Left ventricle myocardium superior (tissue), 1 donor: ENCODE results near the gene CSHL1. TPM values are rescaled to one million over a fixed set of nuclear protein-coding genes. Genes with fewer than 3 reads are reported as not detected.
"Not testable (repeated sequence)": the region's sequence is repeated elsewhere in the genome, so short reads cannot be mapped to it uniquely, and the experiment has no call there.

Source experiments
- ATAC-seq: fragments of 200-7000 bp; cut with Tn5 transposase; one replicate; pipeline ENCODE4 v1.9.1; 2020; ENCODE audit warnings: mild to moderate bottlenecking, moderate library complexity
- DNase-seq: peaks from one replicate; pipeline ENCODE4 v3.0.0-alpha.2; 2020
- intact Hi-C: fragments of 100-400 bp; cut with micrococcal nuclease; formaldehyde crosslinking; loops from one replicate; pipeline ENCODE4 v1.11.0; 2022
- total RNA-seq: library from RNA; stranded (reverse); fragmentation: NEBNext Ultra II Directional; extraction: Animal tissue kit (Norgen Biotek cat#: 25700); gene quantifications from one replicate; pipeline ENCODE4 v1.2.1, GENCODE V29; 2021
- donor health status: DM: no; HTN: yes; CAD: no; lungs with severe emphysema.

The CSHL1 gene
- total RNA-seq, 1 donor from 2014 or later: not detected

DNA sequence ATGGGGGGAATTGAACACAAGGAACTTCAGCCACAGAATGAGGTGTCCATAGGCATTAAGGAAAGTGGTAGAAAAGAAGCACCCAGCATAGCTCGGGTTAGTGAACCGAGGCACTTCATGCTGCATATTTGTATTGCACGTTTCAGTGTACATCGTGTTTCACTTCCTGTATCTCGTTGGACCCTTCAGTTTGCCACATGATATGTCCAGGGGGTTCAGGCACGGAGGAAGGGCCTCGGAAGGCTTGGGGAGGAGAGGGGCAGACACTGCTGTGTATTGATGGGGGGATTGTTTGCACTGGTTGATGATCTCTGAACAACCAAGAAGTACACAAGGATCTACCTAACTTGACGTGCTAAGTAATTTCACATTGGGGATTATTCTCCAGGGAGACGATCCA lies 11.3 kb upstream of the CSHL1 start:
- ATAC-seq, intact Hi-C loops, DNase-seq: not testable (repeated sequence)

- intact Hi-C loops, ATAC-seq: not testable (repeated sequence)
- peak; percentile 4 for DNase-seq
These were observed 9.7 kb upstream of the CSHL1 start for GRCh38 chr17:63920779-63921178.

DNA sequence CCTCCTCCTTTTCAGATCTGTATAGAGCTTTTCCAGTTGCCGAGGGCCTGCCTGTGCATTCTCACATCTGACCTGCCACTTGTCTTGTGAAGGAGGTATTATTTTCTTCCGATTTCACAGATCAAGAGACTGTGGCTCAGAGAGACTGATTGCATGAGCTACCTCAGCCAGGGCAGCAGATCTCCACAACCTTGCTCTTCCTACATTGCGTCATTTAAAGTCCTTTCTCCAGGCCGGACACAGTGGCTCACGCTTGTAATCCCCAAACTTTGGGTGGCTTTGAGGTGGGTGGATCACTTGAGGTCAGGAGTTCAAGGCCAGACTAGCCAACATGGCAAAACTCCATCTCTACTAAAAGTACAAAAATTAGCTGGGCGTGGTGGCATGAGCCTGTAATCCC lies 9.0 kb upstream of the CSHL1 start:
- peak; percentile 6 for DNase-seq
- intact Hi-C loops, ATAC-seq: not testable (repeated sequence)

DNA sequence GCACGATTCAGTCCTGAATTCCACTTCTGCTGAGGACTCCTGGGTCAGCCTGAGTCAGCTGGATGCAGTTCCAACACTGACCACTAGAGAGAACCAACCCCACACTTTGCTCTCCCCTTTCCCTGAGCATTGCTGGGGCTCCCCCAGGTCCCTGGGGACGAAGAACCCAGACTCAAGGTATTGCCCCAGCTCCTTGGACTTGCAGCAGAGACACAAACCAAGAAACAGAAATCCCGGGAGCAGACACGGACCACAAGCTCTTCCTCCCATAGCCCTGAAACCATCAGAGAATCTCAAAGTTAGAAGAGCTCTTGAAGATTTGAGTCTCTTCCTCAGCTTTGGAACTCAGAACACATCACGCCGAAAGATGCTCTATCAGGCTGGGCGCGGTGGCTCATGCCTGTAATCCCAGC lies 8.3 kb upstream of the CSHL1 start:
- DNase-seq: peak; percentile 36
- intact Hi-C loops: no loop called here

GRCh38 chr17:63918789-63919305 lies 7.8 kb upstream of the CSHL1 start, which contains the start of gene GH1:
GH1 (minus strand) TSS chr17:63918839; CDS start chr17:63918776, 63 bp downstream.
- DNase-seq: peak; percentile 18
- intact Hi-C loops, ATAC-seq: not testable (repeated sequence)

More for the DNA sequence above, 8.3 kb upstream of the CSHL1 start:
- peak; percentile 83 for ATAC-seq

DNA sequence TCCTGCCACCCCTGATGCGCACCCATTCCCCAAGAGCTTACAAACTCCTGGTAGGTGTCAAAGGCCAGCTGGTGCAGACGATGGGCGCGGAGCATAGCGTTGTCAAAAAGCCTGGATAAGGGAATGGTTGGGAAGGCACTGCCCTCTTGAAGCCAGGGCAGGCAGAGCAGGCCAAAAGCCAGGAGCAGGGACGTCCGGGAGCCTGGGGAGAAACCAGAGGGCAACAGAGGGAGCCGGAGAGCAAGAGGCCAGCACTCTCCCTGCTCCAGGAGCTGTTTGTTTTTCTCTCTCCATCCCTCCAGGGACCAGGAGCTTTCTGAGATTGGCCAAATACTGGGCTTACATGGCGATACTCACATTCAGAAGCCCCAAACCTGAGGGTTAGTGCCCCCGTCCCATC lies 7.2 kb upstream of the CSHL1 start:
- peak; percentile 31 for ATAC-seq
- DNase-seq: peak; percentile 10

GRCh38 chr17:63917646-63918045 lies 6.6 kb upstream of the CSHL1 start:
- peak; percentile 9 for DNase-seq
- intact Hi-C loops: no loop called here
- ATAC-seq: no peak

More for the DNA sequence above, 7.2 kb upstream of the CSHL1 start:
- intact Hi-C loops: no loop called here

DNA sequence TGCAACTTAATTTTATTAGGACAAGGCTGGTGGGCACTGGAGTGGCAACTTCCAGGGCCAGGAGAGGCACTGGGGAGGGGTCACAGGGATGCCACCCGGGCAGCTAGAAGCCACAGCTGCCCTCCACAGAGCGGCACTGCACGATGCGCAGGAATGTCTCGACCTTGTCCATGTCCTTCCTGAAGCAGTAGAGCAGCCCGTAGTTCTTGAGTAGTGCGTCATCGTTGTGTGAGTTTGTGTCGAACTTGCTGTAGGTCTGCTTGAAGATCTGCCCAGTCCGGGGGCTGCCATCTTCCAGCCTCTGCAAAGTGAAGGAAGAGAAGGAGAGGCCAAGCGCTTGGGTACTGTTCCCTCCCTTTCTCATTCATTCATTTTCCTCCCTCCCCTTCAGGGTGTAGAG lies 6.1 kb upstream of the CSHL1 start:
- intact Hi-C loops, DNase-seq, ATAC-seq: not testable (repeated sequence)

GRCh38 chr17:63916566-63917185 lies 5.6 kb upstream of the CSHL1 start:
- no peak for ATAC-seq
- intact Hi-C loops: no loop called here
- DNase-seq: no peak

DNA sequence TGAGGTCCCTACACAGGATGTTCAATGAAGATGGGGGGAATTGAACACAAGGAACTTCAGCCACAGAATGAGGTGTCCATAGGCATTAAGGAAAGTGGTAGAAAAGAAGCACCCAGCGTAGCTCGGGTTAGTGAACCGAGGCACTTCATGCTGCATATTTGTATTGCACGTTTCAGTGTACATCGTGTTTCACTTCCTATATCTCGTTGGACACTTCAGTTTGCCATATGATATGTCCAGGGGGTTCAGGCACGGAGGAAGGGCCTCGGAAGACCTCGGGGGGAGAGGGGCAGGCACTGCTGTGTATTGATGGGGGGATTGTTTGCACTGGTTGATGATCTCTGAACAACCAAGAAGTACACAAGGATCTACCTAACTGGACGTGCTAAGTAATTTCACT lies 4.7 kb upstream of the CSHL1 start:
- DNase-seq, intact Hi-C loops, ATAC-seq: not testable (repeated sequence)

- ATAC-seq (no peak), DNase-seq (no peak)
- intact Hi-C loops: no loop called here
These were observed 3.4 kb upstream of the CSHL1 start for GRCh38 chr17:63914471-63914870.

DNA sequence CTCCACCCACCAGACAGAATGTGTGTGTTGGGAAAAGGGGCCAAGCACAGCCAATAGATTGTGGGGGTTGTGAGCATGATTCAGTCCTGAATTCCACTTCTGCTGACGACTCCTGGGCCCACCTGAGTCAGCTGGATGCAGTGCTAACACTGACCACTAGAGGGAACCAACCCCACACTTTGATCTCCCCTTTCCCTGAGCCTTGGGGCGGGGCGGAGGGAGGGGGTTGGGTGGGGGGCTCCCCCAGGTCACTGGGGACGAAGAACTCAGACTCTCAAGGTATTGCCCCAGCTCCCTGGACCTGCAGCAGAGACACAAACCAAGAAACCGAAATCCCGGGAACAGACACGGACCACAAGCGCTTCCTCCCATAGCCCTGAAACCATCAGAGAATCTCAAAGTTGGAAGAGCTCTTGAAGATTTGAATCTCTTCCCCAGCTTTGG lies 621 bp upstream of the CSHL1 start:
- ATAC-seq: peak; percentile 61
- DNase-seq: no peak
- intact Hi-C loops: no loop called here

- intact Hi-C loops: no loop called here
- ATAC-seq: no peak
- no peak for DNase-seq
These were observed 962 bp downstream of the CSHL1 start for GRCh38 chr17:63910096-63910495.

DNA sequence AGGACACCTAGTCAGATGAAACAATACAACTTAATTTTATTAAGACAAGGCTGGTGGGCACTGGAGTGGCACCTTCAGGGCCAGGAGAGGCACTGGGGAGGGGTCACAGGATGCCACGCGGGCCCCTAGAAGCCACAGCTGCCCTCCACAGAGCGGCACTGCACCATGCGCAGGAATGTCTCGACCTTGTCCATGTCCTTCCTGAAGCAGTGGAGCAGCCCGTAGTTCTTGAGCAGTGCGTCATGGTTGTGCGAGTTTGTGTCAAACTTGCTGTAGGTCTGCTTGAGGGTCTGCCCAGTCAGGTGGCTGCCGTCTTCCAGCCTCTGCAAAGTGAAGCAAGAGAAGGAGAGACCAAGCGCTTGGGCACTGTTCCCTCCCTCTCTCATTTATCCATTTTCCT lies 1.5 kb downstream of the CSHL1 start:
- ATAC-seq, DNase-seq, intact Hi-C loops: not testable (repeated sequence)

DNA sequence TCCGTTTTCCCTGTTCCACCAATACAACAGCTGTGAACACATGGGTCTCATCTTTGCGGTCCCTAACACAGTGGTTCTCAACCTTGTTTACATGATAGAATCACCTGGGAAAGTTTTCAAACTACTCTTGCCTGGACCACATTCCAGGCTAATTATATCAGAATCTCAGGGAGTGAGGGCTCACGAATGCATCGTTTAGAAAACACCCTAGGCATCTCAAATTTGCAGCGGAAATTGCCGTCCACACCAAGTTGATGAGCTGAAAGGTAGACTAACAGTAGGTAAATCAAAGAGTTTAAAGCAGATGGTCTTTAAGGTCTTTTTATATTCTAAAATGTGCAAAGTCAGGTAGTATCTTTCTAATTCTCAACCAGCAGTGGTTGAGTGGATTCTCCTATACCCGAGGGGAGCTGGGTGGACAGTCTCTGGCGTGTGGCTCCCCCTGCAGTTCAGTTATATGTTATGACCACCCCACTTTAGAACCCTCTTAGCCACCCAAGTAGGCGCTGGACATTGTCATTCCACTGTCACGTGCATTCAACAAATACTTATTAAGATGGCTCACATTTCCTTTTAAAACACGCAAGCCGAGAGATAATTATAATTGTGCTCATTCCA lies 3.8 kb downstream of the CSHL1 start:
- ATAC-seq: peak; percentile 41
- intact Hi-C loops, DNase-seq: not testable (repeated sequence)

DNA sequence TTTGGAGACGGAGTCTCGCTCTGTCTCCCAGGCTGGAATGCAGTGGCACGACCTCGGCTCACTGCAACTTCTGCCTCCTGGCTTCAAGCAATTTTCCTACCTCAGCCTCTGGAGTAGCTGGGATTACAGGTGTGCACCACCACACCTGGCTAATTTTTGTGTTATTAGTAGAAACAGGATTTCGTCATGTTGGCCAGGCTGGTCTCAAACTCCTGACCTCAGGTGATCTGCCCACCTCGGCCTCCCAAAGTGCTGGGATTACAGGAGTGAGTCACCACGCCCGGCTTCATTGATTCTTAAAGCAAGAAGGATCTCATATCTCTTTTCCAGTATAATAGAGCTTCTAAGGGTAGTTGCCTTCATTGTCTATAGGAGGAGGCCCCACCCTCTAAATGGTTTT lies 6.3 kb downstream of the CSHL1 start:
- DNase-seq, intact Hi-C loops, ATAC-seq: not testable (repeated sequence)

GRCh38 chr17:63903787-63904201 lies 7.3 kb downstream of the CSHL1 start:
- DNase-seq, intact Hi-C loops, ATAC-seq: not testable (repeated sequence)

GRCh38 chr17:63901971-63902370 lies 9.1 kb downstream of the CSHL1 start:
- DNase-seq, ATAC-seq, intact Hi-C loops: not testable (repeated sequence)

- intact Hi-C loops, DNase-seq, ATAC-seq: not testable (repeated sequence)
These were observed 11.9 kb downstream of the CSHL1 start for GRCh38 chr17:63898899-63899798.
